ENCODE results near the gene SDK1. TPM values are rescaled to one million over a fixed set of nuclear protein-coding genes. Genes with fewer than 3 reads are reported as not detected.

The SDK1 gene
- total and polyA plus RNA-seq, 10 of the 15 experiments (the other 5 are each of a cell fraction or from before 2014, with no cell fraction given): 0.14 to 0.33 TPM; not detected in 8

GRCh38 chr7:4048336-4048735 is 747.3 kb downstream of the SDK1 start:
- in situ Hi-C loops (cut with MboI) (no loop called here), intact Hi-C loops (cut with micrococcal nuclease; ENCODE audit: unreplicated experiment) (no loop called here)
- H4K20me1 ChIP-seq (ENCODE audit: control insufficient read depth, insufficient read depth): no peaks in the 10 kb centered on the region
- no TSS peak for BruUV-seq (replicated peaks)
- no peak overlapping the region for H3K27ac ChIP-seq (ENCODE audit: control insufficient read depth, insufficient read depth)
- CTCF ChIA-PET: no interaction called here
- no peaks in the 10 kb centered on the region for H3K4me1 ChIP-seq (ENCODE audit: control insufficient read depth, insufficient read depth, low read length)
- no peaks in the 10 kb centered on the region for H3K36me3 ChIP-seq (ENCODE audit: control insufficient read depth in 2 of 2, insufficient read depth in 2 of 2, low read length in 1 of 2)
- SMC1A ChIA-PET (ENCODE audit: uncharacterized antibody, unreplicated experiment): no interaction called here
- TF ChIP-seq STAT1 (conservative IDR thresholded peaks at IDR 0.05) (no peak), E2F8 (IDR thresholded peaks at IDR 0.05; ENCODE audit: low read depth, partially characterized antibody) (no peak), CHD2 (IDR thresholded peaks at IDR 0.05; ENCODE audit: borderline replicate concordance, low read depth, low read length) (no peak), PRDM15 (CRISPR knock-in tag; IDR thresholded peaks at IDR 0.05) (no peak), TCF3 (IDR thresholded peaks at IDR 0.05; ENCODE audit: borderline replicate concordance, insufficient read depth, low read depth, low read length) (no peak), ZZZ3 (IDR thresholded peaks at IDR 0.05; ENCODE audit: control insufficient read depth, insufficient read length, low read depth) (no peak), HDAC2 (IDR thresholded peaks at IDR 0.05) (no peak), BRCA1 (IDR thresholded peaks at IDR 0.05; ENCODE audit: low read depth, low read length) (no peak), CBX5 (IDR thresholded peaks at IDR 0.05; ENCODE audit: low read depth) (no peak), JUNB (IDR thresholded peaks at IDR 0.05) (no peak), RB1 (IDR thresholded peaks at IDR 0.05; ENCODE audit: borderline replicate concordance) (no peak), CEBPZ (IDR thresholded peaks at IDR 0.05; ENCODE audit: low read depth, low read length) (no peak), BCL11A (IDR thresholded peaks at IDR 0.05; ENCODE audit: low read depth, low read length) (no peak), GABPA (IDR thresholded peaks at IDR 0.05; ENCODE audit: low read depth) (no peak)
- RAD21 ChIA-PET (ENCODE audit: unreplicated experiment): no interaction called here
- POLR2A ChIA-PET: no interaction called here
- H3K9me3 ChIP-seq (replicated peaks; ENCODE audit: control insufficient read depth, insufficient read depth, low read length): no peaks in the 10 kb centered on the region; the same call in 2 of the 3 replicates
- FAIRE-seq (no peak), DNase-seq (ENCODE audit: low read depth, low spot score) (no peak), ATAC-seq (no peak)
- H3K4me3 ChIP-seq: no peak overlapping the region
- H2AFZ ChIP-seq (ENCODE audit: control insufficient read depth, low read depth, low read length): no peak overlapping the region
- no peak overlapping the region for H3K9ac ChIP-seq (ENCODE audit: control insufficient read depth, insufficient read depth, low read length)
- H3K79me2 ChIP-seq (ENCODE audit: control insufficient read depth, insufficient read depth, low read length): no peaks in the 10 kb centered on the region
- no peaks in the 10 kb centered on the region for H3K27me3 ChIP-seq (replicated peaks in 1 of 2; ENCODE audit: control insufficient read depth in 2 of 2, insufficient read depth in 2 of 2, low read length in 1 of 2)
- no peak overlapping the region for H3K4me2 ChIP-seq (ENCODE audit: control insufficient read depth, insufficient read depth)
- WGBS (ENCODE audit: insufficient coverage, insufficient replicate concordance, low lambda C conversion rate, missing lambda C conversion rate): 55% methylated on average over 14 of the region's 14 CpGs

Data from GM12878 (cell line).